Measurements from ENCODE around the gene TTC13. TPM values are rescaled to one million over a fixed set of nuclear protein-coding genes. Genes with fewer than 3 reads are reported as not detected.

The TTC13 gene
- total RNA-seq, 1 donor from 2014 or later, result 35.4 TPM

- DNase-seq (no peak), ATAC-seq (ENCODE audit: low read depth) (peak; percentile 32)
- H3K4me1 Mint-ChIP-seq, result peaks cover 9% of the 10 kb centered on the region
- TF ChIP-seq CTCF (IDR thresholded peaks at IDR 0.05), result no peak
- CTCF ChIA-PET, result no interaction called here
- POLR2A ChIA-PET, result no interaction called here
- H3K36me3 Mint-ChIP-seq (ENCODE audit: low read depth), result peaks cover 4% of the 10 kb centered on the region
- H3K9me3 Mint-ChIP-seq, result no peaks in the 10 kb centered on the region
- H3K4me3 Mint-ChIP-seq, result peak overlapping the region; percentile 87
- H3K27ac Mint-ChIP-seq, result no peak overlapping the region
- intact Hi-C loops (cut with micrococcal nuclease), result loop anchor here (2.0 to 5.0 kb wide), 4 partner anchors 110 to 658 kb away; partner anchors contain the start of genes ARV1, COG2, EXOC8 and SPRTN
- H3K27me3 Mint-ChIP-seq, result peaks cover 22% of the 10 kb centered on the region
These were observed 109.8 kb downstream of the TTC13 start for GRCh38 chr1:230868736-230869385.

DNA sequence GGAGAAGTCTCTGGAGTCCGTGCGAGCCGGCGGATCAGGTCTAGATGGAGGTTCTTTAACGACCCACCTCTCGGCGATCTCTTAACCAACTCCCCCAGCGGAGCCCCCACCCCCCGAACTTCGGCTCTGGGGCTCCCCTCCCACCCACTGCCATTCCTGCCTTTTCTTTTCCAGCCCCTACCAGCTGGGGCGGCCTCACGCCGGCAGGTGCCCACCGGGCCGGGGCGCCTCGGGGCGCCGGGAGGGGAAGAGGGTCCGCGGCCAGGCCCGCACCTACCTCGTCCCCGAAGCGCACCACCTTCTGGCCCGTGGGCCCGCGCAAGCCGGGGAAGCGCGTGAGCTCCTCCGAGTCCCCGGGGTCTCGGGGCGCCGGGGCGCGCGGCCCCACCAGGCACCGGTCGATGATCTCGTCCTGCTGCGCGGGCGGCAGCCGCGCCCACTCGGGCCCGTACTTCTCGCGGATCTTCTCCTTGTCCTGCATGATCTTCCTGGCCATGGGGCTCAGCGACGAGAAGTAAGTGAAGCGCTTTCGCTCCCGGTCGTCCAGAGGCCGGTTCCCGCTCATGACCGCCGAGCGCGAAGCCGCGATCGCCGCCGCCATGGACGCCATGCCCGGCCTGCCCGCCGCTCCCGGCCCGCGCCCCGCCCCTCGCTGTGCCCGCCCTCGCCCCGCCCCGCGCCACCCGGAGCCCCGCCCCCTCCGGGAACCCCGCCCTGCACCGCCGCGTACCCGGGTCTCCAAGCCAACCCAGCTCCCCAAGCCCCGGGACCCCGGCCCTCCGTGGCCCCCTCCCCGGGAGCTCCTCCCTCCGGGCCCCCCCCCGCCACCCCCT lies 110.5 kb downstream of the TTC13 start, which contains the start of gene C1orf198:
C1orf198 (minus strand) TSS at position 619 of the 833 bp plus-strand sequence; CDS start at position 610, 9 bp downstream.
- Mint-ChIP-seq H3K36me3 (ENCODE audit: low read depth) (peaks cover 4% of the 10 kb centered on the region), H3K4me1 (peaks cover 13% of the 10 kb centered on the region), H3K27ac (peak within 1 kb of the TSS; percentile 56), H3K27me3 (peaks cover 21% of the 10 kb centered on the region), H3K4me3 (peak within 1 kb of the TSS; percentile 89), H3K9me3 (no peaks in the 10 kb centered on the region)
- POLR2A ChIA-PET, result no interaction called here
- ATAC-seq (ENCODE audit: low read depth), result peak; percentile 95
- peak; percentile 81 for DNase-seq
- TF ChIP-seq CTCF (IDR thresholded peaks at IDR 0.05), result no peak
- intact Hi-C loops (cut with micrococcal nuclease), result loop anchor here (2.0 to 5.0 kb wide), 5 partner anchors 111 to 659 kb away; partner anchors contain the start of genes ARV1, COG2, EXOC8 and FAM89A
- CTCF ChIA-PET, result no interaction called here

- H3K27ac Mint-ChIP-seq, result peak overlapping the region; percentile 56
- CTCF ChIA-PET, result no interaction called here
These were observed 111.4 kb downstream of the TTC13 start for GRCh38 chr1:230867101-230867902.

DNA sequence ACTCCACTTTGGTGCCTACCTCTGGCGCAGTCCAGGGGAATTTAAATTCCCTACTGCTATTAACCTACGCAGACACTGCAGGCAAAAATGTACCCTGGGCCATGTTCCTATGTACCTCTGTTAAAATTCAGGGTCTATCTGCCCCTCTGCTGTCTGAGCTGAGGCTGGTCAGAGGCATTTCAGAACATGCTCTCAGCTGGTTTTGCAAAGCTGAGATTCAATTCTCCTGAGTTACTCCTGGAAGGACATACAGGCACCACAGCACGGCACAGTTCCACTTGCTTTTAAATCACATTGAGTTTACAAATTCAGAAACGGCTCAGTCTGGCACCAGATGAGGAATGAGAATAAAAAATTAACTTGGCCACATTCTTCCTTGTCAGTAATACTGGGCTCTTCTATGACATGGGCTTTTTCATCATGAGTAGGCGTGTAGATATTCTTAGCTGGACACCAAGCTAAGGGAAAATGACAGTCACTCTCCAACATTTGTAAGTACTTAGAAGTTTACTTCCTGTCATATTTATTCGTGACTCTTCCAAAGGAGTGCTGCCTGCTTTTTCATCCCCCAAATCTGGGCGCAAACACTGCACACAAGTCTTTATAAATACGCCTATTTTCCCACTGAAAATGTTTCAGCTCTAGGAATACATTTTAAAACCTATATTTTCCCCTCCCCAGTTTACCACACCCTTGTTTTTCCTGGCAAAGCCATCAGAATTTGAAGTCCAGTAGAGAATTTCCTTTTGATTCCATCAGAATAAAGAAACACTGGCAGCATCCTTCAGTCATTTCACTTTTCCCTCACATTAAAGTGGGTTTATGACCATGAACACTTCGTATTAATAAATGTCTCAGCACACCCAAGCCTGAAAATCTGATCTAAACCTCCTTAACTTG lies 112.2 kb downstream of the TTC13 start:
- peak overlapping the region; percentile 66 for H3K4me3 Mint-ChIP-seq
- no peak for ATAC-seq (ENCODE audit: low read depth)
- H3K27me3 Mint-ChIP-seq, result peaks cover 16% of the 10 kb centered on the region
- H3K27ac Mint-ChIP-seq, result no peak overlapping the region
- no peaks in the 10 kb centered on the region for H3K9me3 Mint-ChIP-seq
- ChIA-PET POLR2A (no interaction called here), CTCF (no interaction called here)
- H3K4me1 Mint-ChIP-seq, result peaks cover 15% of the 10 kb centered on the region
- no peak for TF ChIP-seq CTCF (IDR thresholded peaks at IDR 0.05)
- intact Hi-C loops (cut with micrococcal nuclease), result loop anchor here (2.0 to 5.0 kb wide), 3 partner anchors 174 to 661 kb away; partner anchors contain the start of genes EXOC8, FAM89A, SPRTN and TSNAX
- DNase-seq, result no peak
- H3K36me3 Mint-ChIP-seq (ENCODE audit: low read depth), result peaks cover 4% of the 10 kb centered on the region

More at GRCh38 chr1:230867101-230867902, 111.4 kb downstream of the TTC13 start:
- peaks cover 4% of the 10 kb centered on the region for H3K36me3 Mint-ChIP-seq (ENCODE audit: low read depth)
- intact Hi-C loops (cut with micrococcal nuclease), result loop anchor here (2.0 to 5.0 kb wide), 3 partner anchors 173 to 660 kb away; partner anchors contain the start of genes EXOC8, FAM89A, SPRTN and TSNAX
- peaks cover 15% of the 10 kb centered on the region for H3K4me1 Mint-ChIP-seq
- H3K27me3 Mint-ChIP-seq, result peaks cover 19% of the 10 kb centered on the region
- DNase-seq, result no peak
- TF ChIP-seq CTCF (IDR thresholded peaks at IDR 0.05), result no peak
- POLR2A ChIA-PET, result no interaction called here
- peak overlapping the region; percentile 89 for H3K4me3 Mint-ChIP-seq
- no peak for ATAC-seq (ENCODE audit: low read depth)
- H3K9me3 Mint-ChIP-seq, result no peaks in the 10 kb centered on the region
